Stomach (tissue), 9 donors: ENCODE results near the gene NKG7. TPM values are rescaled to one million over a fixed set of nuclear protein-coding genes. Genes with fewer than 3 reads are reported as not detected.

Experiments
- DNase-seq, 2 donors: peaks; one replicate each; pipeline versions ENCODE4 v3.0.0 to v3.0.0-alpha.2; 2013 to 2019
- H3K27ac ChIP-seq, 5 donors: fragments of 200-600 bp in 4 of 5; sonication (generic) in 4 of 5; one replicate each; pipeline ENCODE4 v1.5.1; 2013 to 2019; ENCODE audit warnings: mild to moderate bottlenecking in 1 of 5, moderate library complexity in 1 of 5
- H3K27me3 ChIP-seq, 3 donors: fragments of 200-600 bp; sonication (generic); one replicate each; pipeline ENCODE4 v1.5.1; 2017 to 2019; ENCODE audit warnings: mixed run types in 1 of 3
- H3K36me3 ChIP-seq, 4 donors: fragments of 200-600 bp; sonication (generic); 1 replicate in 3 of 4; 2 replicates in 1 of 4; pipeline ENCODE4 v1.5.1; 2016 to 2019
- H3K4me1 ChIP-seq, 4 donors: fragments of 200-600 bp; sonication (generic); one replicate each; pipeline ENCODE4 v1.5.1; 2016 to 2019
- H3K4me3 ChIP-seq, 4 donors: fragments of 200-600 bp; sonication (generic) in 3 of 4; one replicate each; pipeline ENCODE4 v1.5.1; 2016 to 2019; ENCODE audit warnings: mild to moderate bottlenecking in 1 of 4
- H3K9me3 ChIP-seq, 4 donors: fragments of 200-600 bp; sonication (generic); one replicate each; pipeline ENCODE4 v1.5.1; 2016 to 2019
- CTCF ChIP-seq, 7 experiments: fragments of 450-650 bp in 4 of 7; fragments of 200-600 bp in 3 of 7; sonication (generic) in 3 of 7; IDR thresholded peaks; one replicate each; pipeline ENCODE4 v1.5.1; 2016 to 2019; ENCODE audit warnings: antibody characterized with exemption in 7 of 7, control low read depth in 2 of 7, mild to moderate bottlenecking in 1 of 7
- EP300 ChIP-seq: sonication (generic); formaldehyde crosslinking; IDR thresholded peaks from one replicate; pipeline ENCODE4 v1.6.1; 2017; ENCODE audit warnings: antibody characterized with exemption
- POLR2A ChIP-seq, 4 donors: fragments of 450-650 bp; IDR thresholded peaks; one replicate each; pipeline ENCODE4 v1.6.1; 2016; ENCODE audit warnings: antibody characterized with exemption in 4 of 4, control low read depth in 2 of 4, mild to moderate bottlenecking in 1 of 4, moderate library complexity in 1 of 4
- POLR2AphosphoS5 ChIP-seq, 3 donors: sonication (generic); formaldehyde crosslinking; IDR thresholded peaks; one replicate each; pipeline ENCODE4 v1.6.1; 2016; ENCODE audit warnings: antibody characterized with exemption in 3 of 3
- WGBS, 5 donors: extraction: QIAGEN DNeasy Blood & Tissue Kit in 3 of 5; methylation state at CpG; one replicate each; pipeline versions ENCODE4 v1.1.5 to v1.1.7; 2013 to 2018; 5-methylcytosine and 5-hydroxymethylcytosine counted together
- intact Hi-C: fragments of 100-400 bp; cut with DNase I; formaldehyde crosslinking; loops from one replicate; pipeline ENCODE4 v1.15.1; 2023; ENCODE audit warnings: low total_unique reads
- polyA plus RNA-seq, 3 donors: library from polyadenylated mRNA; stranded (reverse); fragments of 200-250 nt; gene quantifications; one replicate each; pipeline ENCODE4 v1.2.3, GENCODE V29; 2013
- total RNA-seq, 5 donors: library from RNA; depleted of rRNA; stranded (reverse); fragments of >200 nt; gene quantifications; one replicate each; pipeline versions ENCODE4 v1.1.0 to v1.2.3, GENCODE V29; 2014 to 2016
- donor health status: healthy with polysubstance abuse.
- donor health status: Bipolar disorder and iron deficiency.
- donor health status: healthy.

NKG7 gene
- total and polyA plus RNA-seq, 8 donors, result 2.1 to 7.7 (median 5.2) TPM; not detected in 4

- 56 to 81% (median 69%) methylated on average over 9 to 11 of the region's 11 CpGs for WGBS, 5 donors
- intact Hi-C loops, result no loop called here
- no peaks in the 10 kb centered on the region for H3K36me3 ChIP-seq
- no peak for DNase-seq
- H3K9me3 ChIP-seq, result no peaks in the 10 kb centered on the region
- H3K27me3 ChIP-seq, result no peaks in the 10 kb centered on the region
- no peak overlapping the region for H3K27ac ChIP-seq
- H3K4me1 ChIP-seq, result peaks cover 0 to 4% (median 0%) of the 10 kb centered on the region in 4 donors
- TF ChIP-seq CTCF (IDR thresholded peaks at IDR 0.05) (no peak), POLR2AphosphoS5 (IDR thresholded peaks at IDR 0.05) (no peak), EP300 (no peak), POLR2A (IDR thresholded peaks at IDR 0.05) (no peak)
- no peak overlapping the region for H3K4me3 ChIP-seq
Observed at GRCh38 chr19:51375504-51376221, 3.2 kb upstream of the NKG7 start.

GRCh38 chr19:51372021-51372648 lies 319 bp downstream of the NKG7 start:
- peak overlapping the region; percentile 23 to 65 (median 37) for H3K27ac ChIP-seq
- intact Hi-C loops, result no loop called here
- no peaks in the 10 kb centered on the region for H3K27me3 ChIP-seq
- peaks cover 0 to 15% (median 11%) of the 10 kb centered on the region in 4 donors for H3K4me1 ChIP-seq
- no peaks in the 10 kb centered on the region for H3K36me3 ChIP-seq
- no peaks in the 10 kb centered on the region for H3K9me3 ChIP-seq
- 77 to 83% (median 81%) methylated on average over 11 to 18 of the region's 18 CpGs for WGBS, 5 donors
- no peak for DNase-seq
- H3K4me3 ChIP-seq, result peak overlapping the region in 3 of 4 donors; percentile 3 to 15 (median 10)
- TF ChIP-seq CTCF (IDR thresholded peaks at IDR 0.05), result no peak
- no peak for TF ChIP-seq POLR2A (IDR thresholded peaks at IDR 0.05)
- TF ChIP-seq EP300, result no peak
- TF ChIP-seq POLR2AphosphoS5 (IDR thresholded peaks at IDR 0.05), result no peak

- TF ChIP-seq CTCF (IDR thresholded peaks at IDR 0.05) (no peak), POLR2AphosphoS5 (IDR thresholded peaks at IDR 0.05) (no peak), POLR2A (IDR thresholded peaks at IDR 0.05) (no peak), EP300 (no peak)
- Histone ChIP-seq H3K4me1 (peaks cover 0 to 18% (median 13%) of the 10 kb centered on the region in 4 donors), H3K4me3 (peak overlapping the region in 2 of 4 donors; percentile 10 to 15), H3K27me3 (no peaks in the 10 kb centered on the region), H3K36me3 (no peaks in the 10 kb centered on the region), H3K9me3 (no peaks in the 10 kb centered on the region), H3K27ac (peak overlapping the region in 2 of 5 donors; percentile 49 to 65)
- DNase-seq, result no peak
- 65 to 75% (median 69%) methylated on average over 8 of the region's 8 CpGs for WGBS, 5 donors
- intact Hi-C loops, result no loop called here
Observed at GRCh38 chr19:51371186-51371690, 1.2 kb downstream of the NKG7 start.

- no peak overlapping the region for H3K4me3 ChIP-seq
- peaks cover 4 to 24% (median 19%) of the 10 kb centered on the region in 4 donors for H3K4me1 ChIP-seq
- H3K36me3 ChIP-seq, result no peaks in the 10 kb centered on the region
- H3K27ac ChIP-seq, result no peak overlapping the region
- intact Hi-C loops, result no loop called here
- H3K27me3 ChIP-seq, result no peaks in the 10 kb centered on the region
- TF ChIP-seq CTCF (IDR thresholded peaks at IDR 0.05) (no peak), EP300 (no peak), POLR2AphosphoS5 (IDR thresholded peaks at IDR 0.05) (no peak), POLR2A (IDR thresholded peaks at IDR 0.05) (no peak)
- H3K9me3 ChIP-seq, result no peaks in the 10 kb centered on the region
- DNase-seq, result no peak
- 67 to 77% (median 68%) methylated on average over 4 of the region's 4 CpGs for WGBS, 5 donors
Observed at GRCh38 chr19:51370230-51370629, 2.2 kb downstream of the NKG7 start.
